ENCODE measurements around the gene B3GAT3. TPM values are rescaled to one million over a fixed set of nuclear protein-coding genes. Genes with fewer than 3 reads are reported as not detected.

The B3GAT3 gene
- total and polyA plus RNA-seq, 9 donors = 1.3 to 56.6 (median 33.6) TPM

DNA sequence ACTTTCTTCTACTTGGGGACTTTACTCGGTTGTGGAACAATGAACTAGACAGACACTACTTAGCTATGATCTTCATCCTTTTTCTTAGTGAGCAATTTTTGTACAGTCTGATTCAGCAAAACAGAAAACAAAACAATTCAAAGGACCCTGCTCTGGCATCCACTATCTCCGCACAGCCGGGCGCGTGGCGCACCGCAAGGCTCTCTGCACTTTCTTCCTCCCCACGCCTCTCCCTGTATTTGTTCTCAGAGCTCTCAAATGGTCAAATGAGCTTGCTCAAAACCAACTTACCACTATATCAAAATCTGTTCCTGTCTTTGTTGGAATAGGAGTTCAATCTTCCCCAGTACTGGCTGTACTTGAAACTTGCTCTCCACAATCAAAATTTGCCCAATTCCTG is 55.5 kb downstream of the B3GAT3 start:
- Histone ChIP-seq H3K4me3 (no peak overlapping the region), H3K27ac (no peak overlapping the region), H3K36me3 (no peaks in the 10 kb centered on the region), H3K9me3 (no peaks in the 10 kb centered on the region), H3K27me3 (no peaks in the 10 kb centered on the region), H3K4me1 (ENCODE audit: insufficient read depth) (no peaks in the 10 kb centered on the region)
- TF ChIP-seq, protein P1, sequence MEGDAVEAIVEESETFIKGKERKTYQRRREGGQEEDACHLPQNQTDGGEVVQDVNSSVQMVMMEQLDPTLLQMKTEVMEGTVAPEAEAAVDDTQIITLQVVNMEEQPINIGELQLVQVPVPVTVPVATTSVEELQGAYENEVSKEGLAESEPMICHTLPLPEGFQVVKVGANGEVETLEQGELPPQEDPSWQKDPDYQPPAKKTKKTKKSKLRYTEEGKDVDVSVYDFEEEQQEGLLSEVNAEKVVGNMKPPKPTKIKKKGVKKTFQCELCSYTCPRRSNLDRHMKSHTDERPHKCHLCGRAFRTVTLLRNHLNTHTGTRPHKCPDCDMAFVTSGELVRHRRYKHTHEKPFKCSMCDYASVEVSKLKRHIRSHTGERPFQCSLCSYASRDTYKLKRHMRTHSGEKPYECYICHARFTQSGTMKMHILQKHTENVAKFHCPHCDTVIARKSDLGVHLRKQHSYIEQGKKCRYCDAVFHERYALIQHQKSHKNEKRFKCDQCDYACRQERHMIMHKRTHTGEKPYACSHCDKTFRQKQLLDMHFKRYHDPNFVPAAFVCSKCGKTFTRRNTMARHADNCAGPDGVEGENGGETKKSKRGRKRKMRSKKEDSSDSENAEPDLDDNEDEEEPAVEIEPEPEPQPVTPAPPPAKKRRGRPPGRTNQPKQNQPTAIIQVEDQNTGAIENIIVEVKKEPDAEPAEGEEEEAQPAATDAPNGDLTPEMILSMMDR (IDR thresholded peaks at IDR 0.05) = no peak
- TF ChIP-seq EP300 (IDR thresholded peaks at IDR 0.05) (no peak), POLR2A (IDR thresholded peaks at IDR 0.05) (no peak)
- intact Hi-C loops (cut with DNase I) = no loop called here
- DNase-seq = peak in 1 of 5 donors; percentile 10
- WGBS, 3 donors = 51 to 66% (median 55%) methylated on average over 8 of the region's 8 CpGs

Small RNAs within 50 kb of the gene (microRNA-seq; reads per million reads assigned to microRNA genes)
- gene MIR6747 = 0.38 to 1.3 (median 0.71) reads per million in 3 donors

Small RNAs within 50 kb of the gene (small RNA-seq; reads per million reads assigned to genes)
- gene AP001458.1 (not detected), gene MIR6747 (not detected), gene SNORA57 (not detected)

Other genes with a start within 250 kb of the B3GAT3 start
- gene SCGB1A1, start 203.0 kb downstream of the B3GAT3 start, total RNA-seq = 10 to 100 TPM in 1 of 7 donors, 1 to 10 TPM in 1, not detected in 5; 1.8 to 11.6 TPM
- not detected for gene SCGB1A1, start 203.0 kb downstream of the B3GAT3 start, polyA plus RNA-seq
- 100 to 1,000 TPM; 353 to 699 (median 607) TPM for gene AHNAK, start 75.2 kb downstream of the B3GAT3 start, total RNA-seq
- gene AHNAK, start 75.2 kb downstream of the B3GAT3 start, polyA plus RNA-seq = 100 to 1,000 TPM; 114 to 376 TPM
- 1,000 to 10,000 TPM; 2,147 to 3,018 (median 2,446) TPM for gene EEF1G, start 48.1 kb downstream of the B3GAT3 start, total RNA-seq
- gene EEF1G, start 48.1 kb downstream of the B3GAT3 start, polyA plus RNA-seq = 1,000 to 10,000 TPM; 2,476 to 3,023 TPM
- gene TUT1, start 30.5 kb downstream of the B3GAT3 start, total RNA-seq = 10 to 100 TPM in 5 of 7 donors, 1 to 10 TPM in 2; 6.9 to 27.3 (median 21.1) TPM
- gene TUT1, start 30.5 kb downstream of the B3GAT3 start, polyA plus RNA-seq = 10 to 100 TPM in 1 of 2 donors, 1 to 10 TPM in 1; 5.9 to 18.3 TPM
- gene MTA2, start 20.1 kb downstream of the B3GAT3 start, total RNA-seq = 100 to 1,000 TPM in 3 of 7 donors, 10 to 100 TPM in 4; 41.5 to 130 (median 89.8) TPM
- 10 to 100 TPM; 54.2 to 90.4 TPM for gene MTA2, start 20.1 kb downstream of the B3GAT3 start, polyA plus RNA-seq
- 100 to 1,000 TPM in 3 of 7 donors, 10 to 100 TPM in 4; 38.1 to 138 (median 96.0) TPM for gene EML3, start 9.2 kb downstream of the B3GAT3 start, total RNA-seq
- 10 to 100 TPM; 29.9 to 59.1 TPM for gene EML3, start 9.2 kb downstream of the B3GAT3 start, polyA plus RNA-seq
- gene ROM1, start 8.7 kb downstream of the B3GAT3 start, total RNA-seq = 10 to 100 TPM in 4 of 7 donors, 1 to 10 TPM in 3; 9.2 to 22.4 (median 10.8) TPM
- 10 to 100 TPM; 10.4 to 15.9 TPM for gene ROM1, start 8.7 kb downstream of the B3GAT3 start, polyA plus RNA-seq
- gene GANAB, start 24.6 kb upstream of the B3GAT3 start, total RNA-seq = 100 to 1,000 TPM in 5 of 7 donors, 10 to 100 TPM in 2; 91.4 to 278 (median 228) TPM
- gene GANAB, start 24.6 kb upstream of the B3GAT3 start, polyA plus RNA-seq = 100 to 1,000 TPM; 157 to 280 TPM
- 10 to 100 TPM; 16.0 to 26.4 (median 21.8) TPM for gene INTS5, start 31.3 kb upstream of the B3GAT3 start, total RNA-seq
- 10 to 100 TPM in 1 of 2 donors, 1 to 10 TPM in 1; 4.6 to 12.3 TPM for gene INTS5, start 31.3 kb upstream of the B3GAT3 start, polyA plus RNA-seq
- gene C11orf98, start 43.2 kb upstream of the B3GAT3 start, total RNA-seq = 10 to 100 TPM; 24.2 to 62.3 (median 35.1) TPM
- 10 to 100 TPM; 50.8 to 55.5 TPM for gene C11orf98, start 43.2 kb upstream of the B3GAT3 start, polyA plus RNA-seq
- 10 to 100 TPM; 14.2 to 31.5 (median 21.7) TPM for gene CSKMT, start 43.3 kb upstream of the B3GAT3 start, total RNA-seq
- 10 to 100 TPM in 1 of 2 donors, 1 to 10 TPM in 1; 3.6 to 16.9 TPM for gene CSKMT, start 43.3 kb upstream of the B3GAT3 start, polyA plus RNA-seq
- 10 to 100 TPM in 2 of 7 donors, 1 to 10 TPM in 5; 7.1 to 13.7 (median 8.9) TPM for gene UQCC3, start 49.7 kb upstream of the B3GAT3 start, total RNA-seq
- 1 to 10 TPM; 1.6 to 9.6 TPM for gene UQCC3, start 49.7 kb upstream of the B3GAT3 start, polyA plus RNA-seq
- gene LBHD1, start 50.3 kb upstream of the B3GAT3 start, total RNA-seq = 1 to 10 TPM; 2.4 to 6.0 (median 4.6) TPM
- 1 to 10 TPM; 2.6 to 5.3 TPM for gene LBHD1, start 50.3 kb upstream of the B3GAT3 start, polyA plus RNA-seq
- 100 to 1,000 TPM; 106 to 239 (median 170) TPM for gene UBXN1, start 57.1 kb upstream of the B3GAT3 start, total RNA-seq
- 100 to 1,000 TPM in 1 of 2 donors, 10 to 100 TPM in 1; 97.6 to 284 TPM for gene UBXN1, start 57.1 kb upstream of the B3GAT3 start, polyA plus RNA-seq
- gene LRRN4CL, start 67.5 kb upstream of the B3GAT3 start, total RNA-seq = 10 to 100 TPM; 19.5 to 38.6 (median 25.5) TPM
- 10 to 100 TPM; 18.5 to 23.1 TPM for gene LRRN4CL, start 67.5 kb upstream of the B3GAT3 start, polyA plus RNA-seq
- gene BSCL2, start 85.4 kb upstream of the B3GAT3 start, total RNA-seq = 100 to 1,000 TPM in 1 of 7 donors, 10 to 100 TPM in 6; 31.4 to 122 (median 57.2) TPM
- 10 to 100 TPM; 49.2 to 57.8 TPM for gene BSCL2, start 85.4 kb upstream of the B3GAT3 start, polyA plus RNA-seq
- gene GNG3, start 85.7 kb upstream of the B3GAT3 start, total RNA-seq = under 1 TPM in 5 of 7 donors, not detected in 2; 0.27 to 0.73 (median 0.37) TPM
- gene GNG3, start 85.7 kb upstream of the B3GAT3 start, polyA plus RNA-seq = under 1 TPM; 0.18 to 0.30 TPM
- gene HNRNPUL2, start 105.5 kb upstream of the B3GAT3 start, total RNA-seq = 10 to 100 TPM; 11.0 to 50.0 (median 41.2) TPM
- gene HNRNPUL2, start 105.5 kb upstream of the B3GAT3 start, polyA plus RNA-seq = 10 to 100 TPM; 38.0 to 81.2 TPM
- 10 to 100 TPM; 19.4 to 42.9 (median 30.4) TPM for gene TTC9C, start 106.5 kb upstream of the B3GAT3 start, total RNA-seq
- 10 to 100 TPM; 30.5 to 53.6 TPM for gene TTC9C, start 106.5 kb upstream of the B3GAT3 start, polyA plus RNA-seq
- 10 to 100 TPM in 4 of 7 donors, 1 to 10 TPM in 3; 4.4 to 18.2 (median 11.8) TPM for gene ZBTB3, start 132.2 kb upstream of the B3GAT3 start, total RNA-seq
- gene ZBTB3, start 132.2 kb upstream of the B3GAT3 start, polyA plus RNA-seq = 1 to 10 TPM; 3.5 to 4.5 TPM
- 10 to 100 TPM; 42.1 to 77.0 (median 53.6) TPM for gene POLR2G, start 139.6 kb upstream of the B3GAT3 start, total RNA-seq
- 100 to 1,000 TPM; 100 to 108 TPM for gene POLR2G, start 139.6 kb upstream of the B3GAT3 start, polyA plus RNA-seq
- gene TAF6L, start 149.4 kb upstream of the B3GAT3 start, total RNA-seq = 10 to 100 TPM; 15.9 to 33.6 (median 26.3) TPM
- 10 to 100 TPM in 1 of 2 donors, 1 to 10 TPM in 1; 5.4 to 26.5 TPM for gene TAF6L, start 149.4 kb upstream of the B3GAT3 start, polyA plus RNA-seq
- gene TMEM179B, start 165.4 kb upstream of the B3GAT3 start, total RNA-seq = 100 to 1,000 TPM in 1 of 7 donors, 10 to 100 TPM in 6; 32.7 to 101 (median 36.5) TPM
- 10 to 100 TPM; 54.4 to 91.7 TPM for gene TMEM179B, start 165.4 kb upstream of the B3GAT3 start, polyA plus RNA-seq
- gene TMEM223, start 170.0 kb upstream of the B3GAT3 start, total RNA-seq = 10 to 100 TPM; 12.0 to 26.9 (median 13.1) TPM
- 10 to 100 TPM; 13.7 to 15.5 TPM for gene TMEM223, start 170.0 kb upstream of the B3GAT3 start, polyA plus RNA-seq
- 10 to 100 TPM; 48.8 to 96.8 (median 77.7) TPM for gene NXF1, start 183.5 kb upstream of the B3GAT3 start, total RNA-seq
- gene NXF1, start 183.5 kb upstream of the B3GAT3 start, polyA plus RNA-seq = 100 to 1,000 TPM in 1 of 2 donors, 10 to 100 TPM in 1; 99.4 to 125 TPM
- 10 to 100 TPM; 33.2 to 60.7 (median 49.1) TPM for gene STX5, start 210.1 kb upstream of the B3GAT3 start, total RNA-seq
- gene STX5, start 210.1 kb upstream of the B3GAT3 start, polyA plus RNA-seq = 10 to 100 TPM; 39.6 to 50.1 TPM
- gene TEX54, start 210.9 kb upstream of the B3GAT3 start, total RNA-seq = not detected
- gene TEX54, start 210.9 kb upstream of the B3GAT3 start, polyA plus RNA-seq = not detected
- gene WDR74, start 217.6 kb upstream of the B3GAT3 start, total RNA-seq = 10 to 100 TPM; 36.5 to 70.6 (median 61.1) TPM
- 10 to 100 TPM; 25.1 to 39.4 TPM for gene WDR74, start 217.6 kb upstream of the B3GAT3 start, polyA plus RNA-seq